Thoracic aorta (tissue), 2 donors: ENCODE results near the gene SCMH1. TPM values are rescaled to one million over a fixed set of nuclear protein-coding genes. Genes with fewer than 3 reads are reported as not detected.

Experiments
- ATAC-seq: fragments of 150-250 bp; one replicate; pipeline ENCODE4 v1.8.0; 2017; ENCODE audit warnings: low read depth; ENCODE audit not compliant: insufficient number of reproducible peaks, low FRiP score
- DNase-seq: peaks from one replicate; pipeline ENCODE4 v3.0.0-alpha.2; 2020; ENCODE audit warnings: low spot score
- H3K27ac ChIP-seq, 2 donors: fragments of 200-600 bp; sonication (generic); 1 replicate in 1 of 2; 2 replicates in 1 of 2; pipeline ENCODE4 v1.5.1; 2016; ENCODE audit warnings: mild to moderate bottlenecking in 2 of 2, moderate library complexity in 2 of 2
- H3K27me3 ChIP-seq: fragments of 200-600 bp; sonication (generic); replicated peaks from 2 replicates; pipeline ENCODE4 v1.6.0; 2016; ENCODE audit warnings: mild to moderate bottlenecking; ENCODE audit not compliant: insufficient read depth
- H3K36me3 ChIP-seq: fragments of 200-600 bp; sonication (generic); one replicate; pipeline ENCODE4 v1.5.1; 2016
- H3K4me1 ChIP-seq, 2 donors: fragments of 200-600 bp; sonication (generic); 1 replicate in 1 of 2; 2 replicates in 1 of 2; pipeline versions ENCODE4 v1.5.1 to v1.6.0; 2016; ENCODE audit warnings: low read depth in 2 of 2, mild to moderate bottlenecking in 1 of 2; ENCODE audit not compliant: control insufficient read depth in 1 of 2
- H3K4me3 ChIP-seq: fragments of 200-600 bp; sonication (generic); 2 replicates; pipeline ENCODE4 v1.5.1; 2016; ENCODE audit warnings: mild to moderate bottlenecking
- H3K9me3 ChIP-seq: fragments of 200-600 bp; sonication (generic); 2 replicates; pipeline ENCODE4 v1.5.1; 2016
- total RNA-seq, 2 donors: library from RNA; depleted of rRNA; stranded (reverse); fragments of >200 nt; gene quantifications; one replicate each; pipeline versions ENCODE4 v1.1.0 to v1.2.3, GENCODE V29; 2016
- TF ChIP-seq, protein P1 (sequence below): fragments of 200-600 bp; sonication (generic); IDR thresholded peaks from one replicate; pipeline ENCODE4 v1.5.1; 2019; ENCODE audit warnings: antibody characterized with exemption

The SCMH1 gene
- total RNA-seq, 2 donors from 2014 or later = 41.7 to 65.9 TPM

DNA sequence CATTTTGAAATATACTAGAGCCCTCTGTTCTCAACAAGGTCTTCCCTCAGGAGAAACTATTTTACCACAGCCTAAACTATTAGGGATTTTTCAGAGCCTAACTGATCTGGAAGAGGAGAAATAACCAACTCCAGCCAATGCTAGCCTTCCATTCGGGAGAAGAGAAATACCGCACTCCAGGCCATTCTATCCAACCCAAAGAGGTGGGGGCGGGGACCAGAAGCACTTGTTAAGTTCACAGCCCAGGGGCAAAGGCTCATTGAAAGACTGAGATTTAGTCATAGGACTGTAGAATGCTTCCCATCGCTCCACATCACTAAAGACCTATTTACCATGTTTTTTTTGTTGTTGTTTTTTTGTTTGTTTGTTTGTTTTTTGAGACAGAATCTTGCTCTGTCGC, 185.2 kb downstream of the SCMH1 start:
- Histone ChIP-seq H3K9me3 (no peaks in the 10 kb centered on the region), H3K4me1 (no peaks in the 10 kb centered on the region), H3K27me3 (no peaks in the 10 kb centered on the region), H3K27ac (no peak overlapping the region), H3K36me3 (peaks cover 17% of the 10 kb centered on the region), H3K4me3 (no peak overlapping the region)
- DNase-seq = no peak
- ATAC-seq = no peak
- TF ChIP-seq, protein P1, sequence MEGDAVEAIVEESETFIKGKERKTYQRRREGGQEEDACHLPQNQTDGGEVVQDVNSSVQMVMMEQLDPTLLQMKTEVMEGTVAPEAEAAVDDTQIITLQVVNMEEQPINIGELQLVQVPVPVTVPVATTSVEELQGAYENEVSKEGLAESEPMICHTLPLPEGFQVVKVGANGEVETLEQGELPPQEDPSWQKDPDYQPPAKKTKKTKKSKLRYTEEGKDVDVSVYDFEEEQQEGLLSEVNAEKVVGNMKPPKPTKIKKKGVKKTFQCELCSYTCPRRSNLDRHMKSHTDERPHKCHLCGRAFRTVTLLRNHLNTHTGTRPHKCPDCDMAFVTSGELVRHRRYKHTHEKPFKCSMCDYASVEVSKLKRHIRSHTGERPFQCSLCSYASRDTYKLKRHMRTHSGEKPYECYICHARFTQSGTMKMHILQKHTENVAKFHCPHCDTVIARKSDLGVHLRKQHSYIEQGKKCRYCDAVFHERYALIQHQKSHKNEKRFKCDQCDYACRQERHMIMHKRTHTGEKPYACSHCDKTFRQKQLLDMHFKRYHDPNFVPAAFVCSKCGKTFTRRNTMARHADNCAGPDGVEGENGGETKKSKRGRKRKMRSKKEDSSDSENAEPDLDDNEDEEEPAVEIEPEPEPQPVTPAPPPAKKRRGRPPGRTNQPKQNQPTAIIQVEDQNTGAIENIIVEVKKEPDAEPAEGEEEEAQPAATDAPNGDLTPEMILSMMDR = no peak

DNA sequence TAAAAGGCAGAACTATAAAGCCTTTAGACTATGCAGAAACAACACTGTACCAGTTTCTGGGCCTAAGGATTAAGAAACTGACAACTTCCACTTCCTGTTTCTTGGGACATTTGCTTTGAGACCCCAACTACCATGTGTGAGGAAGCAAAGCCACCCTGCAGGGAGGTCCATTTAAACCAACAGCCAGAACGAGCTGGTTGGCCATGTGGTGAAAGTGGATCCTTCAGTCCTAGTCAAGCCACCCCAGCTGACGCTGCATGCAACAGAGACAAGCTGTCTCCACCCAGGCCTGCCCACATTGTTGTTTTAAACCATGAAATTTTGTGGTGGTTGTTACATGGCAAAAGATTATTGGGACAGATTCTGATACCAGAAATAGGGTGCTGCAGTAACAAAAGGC, 188.8 kb downstream of the SCMH1 start:
- Histone ChIP-seq H3K36me3 (peaks cover 5% of the 10 kb centered on the region), H3K27me3 (no peaks in the 10 kb centered on the region), H3K4me1 (no peaks in the 10 kb centered on the region), H3K9me3 (no peaks in the 10 kb centered on the region), H3K4me3 (no peak overlapping the region), H3K27ac (no peak overlapping the region)
- TF ChIP-seq, protein P1 = no peak
- DNase-seq (no peak), ATAC-seq (no peak)

DNA sequence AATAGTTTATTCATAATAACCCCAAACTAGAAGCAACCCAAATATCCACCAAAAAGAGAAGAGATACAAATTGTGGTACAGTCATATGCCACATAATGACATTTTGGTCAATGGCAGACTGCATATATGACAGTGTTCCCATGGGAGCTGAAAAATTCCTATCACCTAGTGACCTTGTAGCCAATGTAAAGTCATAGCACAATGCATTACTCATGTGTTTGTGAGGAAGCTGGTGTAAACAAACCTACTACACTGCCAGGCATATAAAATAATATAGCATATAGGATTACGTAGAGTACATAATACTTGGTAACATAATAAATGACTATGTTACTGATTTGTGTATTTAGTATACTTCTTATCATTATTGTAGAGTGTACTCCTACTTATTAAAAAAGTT, 191.1 kb downstream of the SCMH1 start:
- no peak overlapping the region for H3K27ac ChIP-seq
- peaks cover 9 to 16% of the 10 kb centered on the region in 2 donors for H3K4me1 ChIP-seq
- ATAC-seq (no peak), DNase-seq (no peak)
- no peak overlapping the region for H3K4me3 ChIP-seq
- H3K27me3 ChIP-seq = no peaks in the 10 kb centered on the region
- peaks cover 5% of the 10 kb centered on the region for H3K36me3 ChIP-seq
- TF ChIP-seq, protein P1 = no peak
- no peaks in the 10 kb centered on the region for H3K9me3 ChIP-seq

DNA sequence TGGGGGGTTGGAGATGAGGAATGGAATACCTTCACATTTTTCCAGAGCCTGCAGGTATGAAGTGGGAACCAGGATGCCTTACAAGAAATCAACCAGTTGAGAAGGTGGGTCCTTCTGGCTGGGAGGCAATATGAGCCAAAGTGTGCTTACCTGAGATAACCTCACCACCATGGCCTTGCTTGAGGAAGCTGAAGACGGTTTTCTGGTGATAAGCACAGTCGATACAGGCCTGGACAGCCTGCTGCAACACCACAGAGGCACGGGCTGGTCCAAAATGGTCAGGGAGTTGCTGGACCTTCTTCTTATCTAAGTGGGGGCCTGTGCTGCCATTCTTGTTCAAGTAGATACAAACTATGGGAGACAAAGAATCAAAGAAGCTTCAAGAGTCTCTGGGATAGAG, 193.6 kb downstream of the SCMH1 start:
- TF ChIP-seq, protein P1 = no peak
- no peak overlapping the region for H3K4me3 ChIP-seq
- peaks cover 21 to 38% of the 10 kb centered on the region in 2 donors for H3K4me1 ChIP-seq
- ATAC-seq (no peak), DNase-seq (no peak)
- no peaks in the 10 kb centered on the region for H3K36me3 ChIP-seq
- no peaks in the 10 kb centered on the region for H3K9me3 ChIP-seq
- peak overlapping the region in 1 of 2 donors; percentile 93 for H3K27ac ChIP-seq
- H3K27me3 ChIP-seq = no peaks in the 10 kb centered on the region

DNA sequence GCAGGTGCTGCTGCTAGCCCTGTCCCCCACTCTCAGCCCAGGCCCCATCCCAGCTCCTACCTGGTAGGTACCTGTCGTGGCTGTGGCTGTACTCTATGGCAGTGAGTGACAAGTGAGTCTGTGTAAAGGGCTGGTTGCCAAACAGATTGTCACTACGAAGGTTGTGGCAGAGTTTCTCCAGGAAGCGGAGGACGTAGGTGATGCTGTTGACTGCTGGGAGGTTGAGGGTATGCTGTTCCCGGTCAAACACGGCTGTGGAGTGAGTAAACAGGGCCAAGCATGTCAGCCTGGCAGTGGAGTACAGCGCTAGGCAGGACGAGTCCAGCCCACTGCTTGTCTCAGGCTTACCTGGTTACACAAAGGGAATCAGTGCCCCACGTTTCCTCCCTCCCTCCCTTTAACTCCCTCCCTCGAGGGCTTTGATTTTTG, 195.7 kb downstream of the SCMH1 start:
- H3K4me3 ChIP-seq = no peak overlapping the region
- H3K36me3 ChIP-seq = no peaks in the 10 kb centered on the region
- H3K27ac ChIP-seq = peak overlapping the region; percentile 93 to 96
- no peaks in the 10 kb centered on the region for H3K27me3 ChIP-seq
- no peak for DNase-seq
- ATAC-seq = no peak
- TF ChIP-seq, protein P1 = no peak
- peaks cover 21 to 38% of the 10 kb centered on the region in 2 donors for H3K4me1 ChIP-seq
- H3K9me3 ChIP-seq = no peaks in the 10 kb centered on the region
